HG03135 (cell line): Measurements from ENCODE around the gene TIE1.

ENCODE experiments used
- ATAC-seq: cut with Tn5 transposase; IDR thresholded peaks from one replicate; pipeline ENCODE4 v1.9.1; 2021; ENCODE audit warnings: mild to moderate bottlenecking, moderate library complexity; ENCODE audit not compliant: unreplicated experiment

The TIE1 gene

DNA sequence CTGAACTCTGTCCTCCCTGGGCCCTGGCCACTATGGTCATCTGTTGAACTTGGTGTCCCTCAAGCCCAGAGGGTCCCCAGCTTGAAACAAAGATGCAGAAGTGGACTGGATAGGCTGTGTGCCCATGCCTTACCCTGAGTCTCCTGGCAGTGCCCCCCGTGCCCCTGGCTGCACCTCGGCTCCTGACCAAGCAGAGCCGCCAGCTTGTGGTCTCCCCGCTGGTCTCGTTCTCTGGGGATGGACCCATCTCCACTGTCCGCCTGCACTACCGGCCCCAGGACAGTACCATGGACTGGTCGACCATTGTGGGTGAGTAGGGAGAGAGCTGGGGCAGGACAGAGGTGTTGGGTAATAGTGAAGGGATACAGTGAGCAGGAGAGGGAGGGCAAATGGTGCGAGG is 10.7 kb downstream of the TIE1 start:
- ATAC-seq = no peak

GRCh38 chr1:43312212-43312623 is 11.4 kb downstream of the TIE1 start:
- ATAC-seq = no peak

- ATAC-seq = no peak
Measured at GRCh38 chr1:43312663-43313515, 12.1 kb downstream of the TIE1 start.

DNA sequence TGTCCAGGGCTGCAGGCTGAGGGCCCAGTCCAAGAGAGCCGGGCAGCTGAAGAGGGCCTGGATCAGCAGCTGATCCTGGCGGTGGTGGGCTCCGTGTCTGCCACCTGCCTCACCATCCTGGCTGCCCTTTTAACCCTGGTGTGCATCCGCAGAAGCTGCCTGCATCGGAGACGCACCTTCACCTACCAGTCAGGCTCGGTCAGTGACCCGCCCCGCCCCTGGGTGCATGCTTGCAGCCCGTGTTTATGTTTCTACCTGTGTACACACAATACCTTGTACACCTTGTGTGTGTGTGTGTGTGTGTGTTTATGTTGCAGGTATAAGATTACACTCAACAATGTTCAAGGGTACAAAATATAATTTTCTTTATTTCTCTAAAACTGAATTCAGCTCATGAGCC is 13.0 kb downstream of the TIE1 start:
- no peak for ATAC-seq

DNA sequence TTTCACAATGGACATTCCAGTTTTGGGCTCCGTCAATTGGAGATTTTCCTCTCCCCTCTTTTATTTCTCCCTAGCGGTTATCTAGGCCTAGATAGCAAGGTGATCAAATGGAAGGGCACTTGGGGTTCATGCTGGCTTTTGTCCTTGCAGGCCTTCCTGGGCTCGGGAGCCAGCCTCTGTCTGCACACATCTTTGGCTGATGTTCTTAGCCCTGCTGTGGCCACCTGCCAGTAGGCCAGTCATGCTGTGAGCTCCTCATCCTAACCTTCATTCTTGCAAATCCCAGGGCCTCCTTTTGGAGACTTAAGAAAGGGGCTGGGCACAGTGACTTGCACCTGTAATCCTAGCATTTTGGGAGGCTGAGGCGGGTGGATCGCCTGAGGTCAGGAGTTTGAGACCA is 13.5 kb downstream of the TIE1 start:
- ATAC-seq = no peak

- ATAC-seq = no peak
Measured at GRCh38 chr1:43315481-43315880, 14.7 kb downstream of the TIE1 start.

DNA sequence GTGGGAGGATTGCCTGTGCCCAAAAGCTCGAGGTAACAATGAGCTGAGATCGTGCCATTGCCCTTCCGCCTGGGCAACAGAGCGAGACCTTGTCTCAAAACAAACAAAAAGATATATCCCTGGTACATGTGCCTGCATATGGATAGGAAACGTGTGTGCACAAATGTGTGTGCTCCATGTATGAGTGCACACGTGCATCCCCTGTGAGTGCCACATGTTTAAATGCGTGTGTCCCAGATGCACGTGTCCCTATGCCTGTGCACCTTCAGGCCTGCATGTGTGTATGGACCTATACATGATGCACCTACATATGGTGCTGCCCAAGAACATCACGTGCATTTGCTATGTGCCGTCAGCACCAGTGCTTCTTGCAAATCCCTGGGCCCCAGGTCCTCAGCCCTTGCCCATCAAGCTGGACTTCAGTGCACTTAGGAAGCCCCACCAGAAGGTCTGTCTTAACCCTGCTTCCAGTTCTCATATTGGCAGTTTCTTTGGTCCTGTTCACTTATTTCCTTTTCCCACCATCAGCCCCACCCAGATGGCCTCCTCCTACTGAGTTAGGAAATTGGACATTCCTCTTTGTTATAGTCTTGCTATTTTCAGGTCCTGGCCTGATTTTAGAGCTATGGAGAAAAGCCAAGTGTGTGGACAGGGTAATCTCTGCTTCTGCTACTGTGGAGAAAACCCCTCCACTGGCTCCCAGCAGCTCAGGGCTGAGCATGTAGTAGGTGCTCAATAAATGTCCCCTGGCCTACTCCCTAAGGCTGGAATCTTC is 15.4 kb downstream of the TIE1 start:
- ATAC-seq = no peak

GRCh38 chr1:43316738-43317520 is 16.1 kb downstream of the TIE1 start:
- ATAC-seq = no peak

DNA sequence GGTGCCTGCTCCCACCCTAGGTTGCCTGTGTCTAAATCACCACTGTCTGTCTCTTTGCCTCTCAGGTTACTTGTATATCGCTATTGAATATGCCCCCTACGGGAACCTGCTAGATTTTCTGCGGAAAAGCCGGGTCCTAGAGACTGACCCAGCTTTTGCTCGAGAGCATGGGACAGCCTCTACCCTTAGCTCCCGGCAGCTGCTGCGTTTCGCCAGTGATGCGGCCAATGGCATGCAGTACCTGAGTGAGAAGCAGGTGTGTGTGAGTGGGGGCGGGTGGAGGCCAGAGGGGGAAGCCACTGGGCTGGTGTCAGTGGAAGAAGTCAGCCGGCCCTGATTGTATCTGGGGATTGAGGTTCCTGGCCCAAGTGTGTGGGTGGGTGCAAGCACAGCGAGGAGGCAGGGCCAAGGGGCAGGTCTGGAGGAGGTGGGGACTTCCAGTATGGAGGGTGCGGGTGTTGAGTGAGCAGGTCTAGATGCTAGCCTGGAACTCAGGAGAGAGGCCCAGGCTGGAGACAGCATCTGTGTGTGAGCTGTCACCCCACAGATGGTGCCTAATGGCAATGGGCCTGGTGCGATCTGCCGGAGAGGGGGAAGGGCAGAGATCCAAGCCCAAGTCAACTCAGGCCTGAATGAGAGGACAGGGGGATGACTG is 17.2 kb downstream of the TIE1 start:
- no peak for ATAC-seq

DNA sequence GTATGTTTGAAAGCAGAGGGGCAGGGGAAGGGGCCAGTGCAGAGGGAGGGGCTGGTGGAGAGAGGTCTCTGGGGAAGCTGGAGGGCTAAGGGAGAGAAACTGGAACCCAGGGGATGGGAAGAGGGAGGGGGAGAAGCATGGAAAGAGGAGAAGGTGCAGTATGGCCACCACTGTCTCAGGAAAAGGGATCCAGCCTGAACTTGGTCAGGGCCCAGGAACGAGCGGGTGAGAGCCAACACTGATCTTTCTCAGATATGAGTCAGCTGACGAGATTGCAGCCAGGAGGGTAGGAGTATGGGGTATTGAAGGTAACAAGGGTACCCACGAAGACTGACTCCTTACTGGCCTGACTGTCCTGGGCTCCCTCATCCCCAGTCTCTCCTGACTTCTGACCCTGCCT is 18.0 kb downstream of the TIE1 start:
- ATAC-seq = no peak

- no peak for ATAC-seq
Measured at GRCh38 chr1:43319288-43319687, 18.5 kb downstream of the TIE1 start.

GRCh38 chr1:43319766-43320165 is 19.0 kb downstream of the TIE1 start:
- no peak for ATAC-seq

DNA sequence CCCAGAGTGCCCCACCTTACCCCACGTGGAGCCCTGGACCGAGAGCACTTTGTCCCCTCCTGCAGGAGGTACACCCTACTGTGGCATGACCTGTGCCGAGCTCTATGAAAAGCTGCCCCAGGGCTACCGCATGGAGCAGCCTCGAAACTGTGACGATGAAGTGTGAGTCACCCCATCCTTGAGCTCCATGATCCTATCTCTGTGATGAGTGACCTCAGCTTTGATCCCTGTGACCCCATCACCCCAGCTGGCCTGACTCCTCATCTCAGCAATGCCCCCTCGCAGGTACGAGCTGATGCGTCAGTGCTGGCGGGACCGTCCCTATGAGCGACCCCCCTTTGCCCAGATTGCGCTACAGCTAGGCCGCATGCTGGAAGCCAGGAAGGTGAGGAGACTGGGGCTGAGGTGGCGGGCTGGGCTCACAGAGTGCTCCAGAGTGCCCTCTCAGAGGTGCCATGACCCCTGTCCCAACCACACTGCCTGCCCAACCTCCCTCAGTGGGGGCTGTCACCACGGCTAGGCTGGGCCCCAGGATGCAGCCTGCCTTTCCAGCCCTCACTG is 20.6 kb downstream of the TIE1 start:
- no peak for ATAC-seq

- ATAC-seq = no peak
Measured at GRCh38 chr1:43322506-43322905, 21.7 kb downstream of the TIE1 start.

DNA sequence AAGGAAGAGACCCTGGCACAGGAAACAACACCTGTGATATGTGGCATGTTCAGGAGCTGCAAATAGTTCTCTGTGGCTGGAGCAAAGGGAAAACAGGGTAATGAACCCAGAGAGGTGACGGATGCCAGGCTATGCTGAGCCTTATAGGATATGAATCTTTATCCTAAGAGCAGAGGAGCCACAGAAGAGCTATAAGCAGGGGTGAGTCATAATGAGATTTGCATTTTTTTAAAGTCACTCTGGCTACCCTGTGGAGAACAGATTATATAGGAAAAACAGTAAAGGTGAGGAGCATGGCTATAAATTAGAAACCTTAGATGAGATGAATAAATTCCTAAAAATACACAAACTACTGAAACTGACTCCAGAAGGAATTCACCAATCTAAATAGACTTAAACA is 24.0 kb downstream of the TIE1 start:
- ATAC-seq = no peak

DNA sequence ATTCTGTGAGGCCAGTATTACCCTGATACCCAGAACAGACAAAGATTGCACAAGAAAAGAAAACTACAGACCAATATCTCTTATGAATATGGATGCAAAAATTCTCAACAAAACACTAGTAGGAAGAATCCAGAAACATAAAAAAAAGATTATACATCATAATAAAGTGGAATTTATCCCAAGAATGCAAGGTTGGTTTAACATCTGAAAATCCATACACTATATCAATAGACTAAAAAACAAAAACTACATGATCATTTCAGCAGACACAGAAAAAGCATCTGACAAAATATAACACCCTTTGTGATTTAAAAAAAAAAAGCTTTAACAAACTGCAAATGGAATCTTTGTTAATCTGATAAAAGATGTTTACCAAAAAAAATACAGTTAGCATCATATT is 24.6 kb downstream of the TIE1 start:
- no peak for ATAC-seq

DNA sequence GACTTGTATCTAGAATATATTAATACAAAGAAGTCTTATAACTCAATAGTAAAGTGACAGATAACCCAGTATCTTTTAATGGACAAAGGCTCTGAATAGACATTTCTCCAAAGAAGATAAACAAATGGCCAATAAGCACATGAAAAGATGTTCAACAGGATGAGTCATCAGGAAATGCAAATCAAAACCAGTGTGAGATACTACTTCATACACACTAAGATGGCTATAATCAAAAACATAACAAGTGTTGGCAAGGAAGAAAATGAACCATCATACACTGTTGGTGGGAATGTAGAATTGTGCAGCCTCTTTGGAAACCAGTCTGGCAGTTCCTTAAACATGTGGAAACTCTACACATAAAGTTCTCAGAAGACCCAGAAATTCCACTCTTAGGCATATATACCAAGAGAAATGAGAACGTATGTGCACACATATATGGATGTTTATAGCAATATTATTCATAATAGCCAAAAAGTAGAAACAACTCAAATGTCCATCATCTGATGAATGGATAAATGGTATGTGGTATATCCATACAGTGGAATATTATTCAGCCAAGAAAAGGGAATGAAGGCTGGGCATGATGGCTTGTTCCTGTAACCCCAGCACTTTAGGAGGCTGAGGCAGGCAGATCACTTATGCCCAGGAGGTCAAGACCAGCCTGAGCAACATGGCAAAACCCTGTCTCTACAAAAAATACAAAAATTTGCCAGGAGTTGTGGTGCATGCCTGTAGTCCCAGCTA is 26.9 kb downstream of the TIE1 start:
- ATAC-seq = no peak

DNA sequence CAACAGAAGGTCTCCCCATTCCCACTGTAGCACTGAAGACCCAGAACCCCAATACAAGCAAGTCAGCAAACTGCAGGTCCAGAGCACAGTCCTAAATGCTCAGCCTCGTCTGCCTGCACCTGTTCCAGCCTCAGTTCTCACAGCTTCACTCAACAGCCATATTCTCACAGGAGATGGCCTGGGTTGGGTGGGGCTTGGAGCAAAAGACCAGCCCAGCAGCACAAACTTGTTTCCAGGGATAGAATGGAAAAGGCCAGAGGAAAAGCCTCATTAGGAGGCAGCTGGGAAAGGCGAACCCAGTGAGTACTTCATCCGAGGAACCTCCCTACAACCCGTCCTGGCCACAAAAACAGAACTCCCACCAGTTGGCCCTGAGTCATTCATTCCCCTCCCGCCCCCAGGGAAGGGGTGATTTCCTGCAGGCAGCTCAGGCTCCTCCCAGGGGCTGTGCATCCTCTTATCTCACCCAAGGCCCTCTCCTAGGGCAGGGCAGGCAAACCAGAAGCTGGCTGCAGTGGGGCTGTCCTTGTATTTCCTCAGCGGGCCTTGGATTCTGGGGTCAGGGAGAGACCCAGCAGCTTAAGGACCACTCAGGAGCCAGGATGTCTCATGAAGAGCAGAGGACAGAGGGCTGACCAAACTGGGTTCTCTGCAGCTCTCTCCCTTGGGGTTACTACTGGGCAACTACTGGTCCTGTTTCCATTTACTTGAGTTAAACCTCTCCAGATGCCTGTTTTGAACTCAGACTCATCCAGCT is 29.4 kb downstream of the TIE1 start:
- no peak for ATAC-seq

DNA sequence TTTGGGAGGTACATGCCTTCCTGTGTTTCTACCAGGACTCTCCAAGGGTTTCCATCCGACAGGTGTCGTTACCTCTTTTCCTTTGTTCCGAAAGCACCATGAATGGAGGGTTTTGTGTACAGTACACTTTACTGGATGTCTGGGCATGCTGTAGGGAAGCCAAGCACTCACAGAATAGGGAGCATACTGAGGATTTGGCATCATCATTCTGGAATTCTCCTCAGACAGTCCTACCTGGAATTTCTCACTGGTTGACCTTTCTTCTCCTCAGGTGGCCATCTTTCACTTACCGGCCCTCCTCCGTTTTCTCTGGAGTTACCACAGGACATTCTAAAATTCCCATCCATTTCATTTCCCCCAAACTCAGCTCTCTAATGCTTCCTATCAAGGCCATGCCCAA is 30.9 kb downstream of the TIE1 start:
- no peak for ATAC-seq
